LNCAP (cell line): ENCODE results near the gene SORCS2.

Experiments used
- TF ChIP-seq, protein P1 (sequence below): fragments of 450-650 bp; IDR thresholded peaks from 2 replicates; pipeline ENCODE4 v1.5.1; 2017; ENCODE audit warnings: mild to moderate bottlenecking

SORCS2 gene

DNA sequence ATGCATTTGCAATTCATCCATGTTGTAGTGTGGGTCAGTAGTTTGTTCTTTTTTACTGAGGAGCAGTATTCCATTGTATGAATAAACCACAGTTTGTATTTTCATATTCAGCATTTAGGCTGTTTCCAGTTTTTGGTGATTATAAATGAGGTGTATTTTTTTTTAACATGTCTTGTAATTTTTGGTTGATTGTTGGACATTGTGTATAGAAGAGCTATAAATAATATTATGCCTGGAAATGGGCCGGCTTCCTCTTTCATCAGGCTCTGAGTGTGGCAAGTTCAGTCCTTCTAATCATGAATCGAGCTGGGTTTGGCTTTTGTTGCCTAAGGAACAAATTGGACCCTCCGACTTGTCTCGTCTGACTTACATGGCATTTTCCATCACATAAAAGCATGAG is 126.7 kb downstream of the SORCS2 start:
- TF ChIP-seq, protein P1, sequence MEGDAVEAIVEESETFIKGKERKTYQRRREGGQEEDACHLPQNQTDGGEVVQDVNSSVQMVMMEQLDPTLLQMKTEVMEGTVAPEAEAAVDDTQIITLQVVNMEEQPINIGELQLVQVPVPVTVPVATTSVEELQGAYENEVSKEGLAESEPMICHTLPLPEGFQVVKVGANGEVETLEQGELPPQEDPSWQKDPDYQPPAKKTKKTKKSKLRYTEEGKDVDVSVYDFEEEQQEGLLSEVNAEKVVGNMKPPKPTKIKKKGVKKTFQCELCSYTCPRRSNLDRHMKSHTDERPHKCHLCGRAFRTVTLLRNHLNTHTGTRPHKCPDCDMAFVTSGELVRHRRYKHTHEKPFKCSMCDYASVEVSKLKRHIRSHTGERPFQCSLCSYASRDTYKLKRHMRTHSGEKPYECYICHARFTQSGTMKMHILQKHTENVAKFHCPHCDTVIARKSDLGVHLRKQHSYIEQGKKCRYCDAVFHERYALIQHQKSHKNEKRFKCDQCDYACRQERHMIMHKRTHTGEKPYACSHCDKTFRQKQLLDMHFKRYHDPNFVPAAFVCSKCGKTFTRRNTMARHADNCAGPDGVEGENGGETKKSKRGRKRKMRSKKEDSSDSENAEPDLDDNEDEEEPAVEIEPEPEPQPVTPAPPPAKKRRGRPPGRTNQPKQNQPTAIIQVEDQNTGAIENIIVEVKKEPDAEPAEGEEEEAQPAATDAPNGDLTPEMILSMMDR: no peak

DNA sequence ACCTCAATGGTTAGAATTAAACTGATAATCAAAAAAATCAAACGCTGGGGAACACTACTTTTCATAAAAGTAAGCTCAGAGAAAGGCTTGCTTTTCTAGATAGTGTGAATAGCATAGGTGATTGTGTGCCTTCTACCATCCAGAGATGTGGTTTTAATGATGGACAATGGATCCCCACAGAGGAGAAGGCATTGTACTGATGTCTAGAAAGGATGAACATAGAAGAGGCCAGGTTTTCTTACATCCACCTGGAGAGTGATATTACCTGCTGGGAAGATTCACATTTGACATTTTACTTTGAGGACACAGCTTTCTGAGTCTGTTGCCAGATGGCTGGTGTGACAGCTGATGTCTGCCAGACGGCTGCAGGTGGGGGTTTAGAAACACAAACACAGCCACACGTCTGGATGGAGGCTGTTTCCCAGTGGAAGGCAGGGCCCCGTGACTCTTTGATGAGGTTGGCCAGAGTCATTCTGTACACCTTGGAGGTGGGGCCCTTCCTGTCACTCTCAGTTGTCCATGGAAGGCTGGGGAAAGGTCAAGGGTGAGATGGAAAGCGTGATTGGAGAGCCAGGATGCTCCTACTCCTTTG is 128.0 kb downstream of the SORCS2 start:
- TF ChIP-seq, protein P1: no peak

DNA sequence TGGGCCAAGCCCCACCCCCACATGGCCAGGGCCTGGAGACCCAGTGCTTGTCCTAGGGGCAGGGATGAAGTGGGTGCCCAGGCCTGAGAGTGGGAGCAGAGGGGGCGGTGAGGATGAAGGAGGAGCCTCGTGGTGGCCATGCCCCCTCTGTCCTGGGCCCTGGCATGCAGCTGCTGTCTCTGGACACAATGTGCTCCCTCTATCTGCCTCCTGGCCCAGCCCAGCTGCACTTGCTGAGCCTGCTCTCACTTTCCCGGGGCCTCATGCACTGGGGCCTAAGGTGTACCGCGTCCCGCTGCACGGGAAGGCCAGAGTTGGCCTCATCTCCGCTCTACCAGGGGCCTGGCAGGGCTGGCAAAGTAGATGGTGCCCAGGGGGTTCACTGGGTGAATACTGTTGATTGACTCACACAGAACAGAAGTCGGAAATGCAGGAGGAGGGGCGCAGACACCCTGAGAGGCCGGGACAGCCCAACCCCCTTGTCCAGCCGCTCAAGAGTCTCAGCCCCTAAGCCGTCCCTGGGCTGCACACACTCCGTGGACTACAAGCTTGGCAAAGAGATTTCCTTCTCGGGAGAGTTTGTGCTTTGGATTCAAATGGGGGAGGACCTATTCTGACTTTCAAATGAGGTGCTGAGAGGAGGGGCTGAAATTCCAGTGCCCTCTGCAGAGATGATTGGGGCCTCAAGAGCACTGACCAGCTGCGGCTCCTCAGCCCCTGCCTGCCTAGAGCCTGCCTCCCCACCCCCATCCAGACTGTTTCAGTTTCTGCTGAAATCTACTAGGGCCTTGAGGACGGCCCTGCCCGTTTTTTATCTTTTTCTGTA is 130.0 kb downstream of the SORCS2 start:
- TF ChIP-seq, protein P1: no peak

DNA sequence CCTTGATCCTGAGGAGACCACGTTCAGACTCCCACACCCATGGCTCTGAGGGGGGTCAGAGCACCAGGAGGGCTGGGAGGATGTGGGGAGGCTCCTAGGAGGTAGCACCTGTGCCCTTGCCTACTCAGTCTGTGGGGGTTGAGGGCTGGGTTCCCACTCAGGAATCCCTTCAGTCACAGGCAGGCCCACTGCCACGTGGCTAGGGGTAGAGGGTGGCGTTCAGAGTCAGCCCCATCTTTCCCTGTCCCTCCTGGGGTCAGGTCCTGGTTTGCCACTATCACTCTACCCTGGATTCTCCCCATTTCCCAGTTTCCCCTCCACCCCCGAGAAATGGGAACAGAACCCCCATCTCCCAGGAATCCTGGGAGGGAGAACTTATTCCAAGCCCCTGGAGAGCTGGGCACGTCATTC is 131.1 kb downstream of the SORCS2 start:
- TF ChIP-seq, protein P1: no peak

DNA sequence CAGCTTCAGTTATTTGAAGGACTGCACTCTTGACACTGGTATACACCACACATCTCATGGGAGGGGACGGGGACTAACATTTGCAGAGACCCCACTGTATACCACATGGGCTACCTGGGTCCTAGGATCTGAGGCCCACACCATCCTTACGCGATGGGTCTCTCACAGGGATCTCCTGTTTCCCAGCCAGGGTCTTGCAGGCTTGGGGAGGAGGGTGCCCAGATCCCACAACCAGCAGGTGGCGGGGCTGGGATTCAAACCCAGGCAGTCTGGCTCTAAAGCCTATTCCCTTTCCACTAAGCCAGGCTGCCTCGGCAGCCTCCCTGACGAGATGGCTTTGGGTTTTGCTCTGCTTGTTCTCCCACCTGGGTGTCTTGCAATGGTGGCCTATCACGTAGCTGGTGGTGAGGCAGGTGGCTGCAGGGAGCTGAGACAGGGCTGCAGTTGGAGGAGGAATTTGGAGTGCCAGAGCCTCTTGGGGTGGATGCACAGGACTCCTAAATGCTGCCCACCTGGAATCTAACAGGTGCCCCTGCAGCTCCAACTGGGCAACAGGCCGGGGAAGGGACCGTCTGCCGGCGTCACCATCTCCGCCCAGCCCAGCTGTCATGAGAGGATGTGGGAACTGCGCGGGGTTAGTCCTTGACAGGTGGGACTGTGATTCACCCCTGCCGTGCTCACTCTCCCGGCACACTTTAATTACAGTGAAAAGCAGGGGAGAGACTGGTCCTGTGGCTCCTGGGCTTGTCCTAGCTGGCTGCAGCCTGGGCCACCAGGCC is 131.7 kb downstream of the SORCS2 start:
- TF ChIP-seq, protein P1: 0 out of 2 replicates have a peak, but pooled peaks have one; percentile 18

DNA sequence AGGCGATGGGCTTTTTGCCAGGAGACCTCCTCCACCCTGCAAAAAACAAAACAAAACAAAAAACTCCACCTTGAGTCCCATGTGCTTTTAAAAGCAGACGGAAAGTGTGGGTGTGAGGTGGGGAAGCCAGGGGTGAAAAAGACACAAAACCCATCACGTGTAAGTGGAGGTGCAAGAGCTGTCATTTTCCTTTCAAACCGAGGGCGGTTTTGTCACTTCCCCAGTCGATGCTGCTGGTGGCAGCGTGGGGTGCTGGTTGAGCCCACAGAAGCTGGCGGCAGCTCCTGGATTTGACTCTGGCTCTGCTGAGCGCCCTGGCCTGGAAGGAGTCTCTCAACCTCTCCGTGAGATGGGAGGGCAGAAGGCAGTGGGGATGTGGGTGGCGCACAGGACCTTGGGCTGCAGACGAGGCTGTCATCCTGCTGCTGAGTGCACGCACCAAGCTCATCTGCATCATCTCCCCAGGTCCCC is 132.3 kb downstream of the SORCS2 start:
- TF ChIP-seq, protein P1: no peak

DNA sequence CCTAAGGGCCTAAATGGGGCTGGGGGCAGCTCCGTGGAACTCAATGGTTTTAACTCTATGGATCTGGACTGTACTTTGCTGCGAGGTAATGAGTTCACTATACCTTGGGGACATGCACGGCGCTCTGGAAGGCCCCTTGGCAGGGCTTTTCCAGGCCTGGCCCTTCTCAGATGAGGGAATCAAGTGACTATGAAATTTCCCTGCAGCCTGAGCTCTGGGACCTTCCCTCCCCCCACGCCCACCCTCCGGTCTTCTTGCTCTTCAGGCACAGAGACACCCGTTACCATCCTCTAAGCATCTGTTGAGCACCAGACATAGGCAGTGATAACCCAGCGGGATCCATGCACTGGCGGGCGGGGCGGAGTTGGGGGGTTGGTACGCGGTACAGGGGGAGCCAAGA is 133.2 kb downstream of the SORCS2 start:
- TF ChIP-seq, protein P1: no peak
